Measurements from ENCODE around the gene ZNF687.

- TF ChIP-seq CTCF (conservative IDR thresholded peaks at IDR 0.05; ENCODE audit: low read length) (no peak), EZH2phosphoT487 (IDR thresholded peaks at IDR 0.05; ENCODE audit: borderline replicate concordance, low read depth, low read length) (no peak)
These were observed 46.0 kb downstream of the ZNF687 start for GRCh38 chr1:151327903-151328674.

Measured in OCI-LY7 (cell line).